GM04504 (cell line): ENCODE measurements around the gene KCTD2.

Experiments used
- DNase-seq: peaks from one replicate; pipeline ENCODE4 v3.0.0-alpha.2; 2012; ENCODE audit warnings: low read depth

The KCTD2 gene

DNA sequence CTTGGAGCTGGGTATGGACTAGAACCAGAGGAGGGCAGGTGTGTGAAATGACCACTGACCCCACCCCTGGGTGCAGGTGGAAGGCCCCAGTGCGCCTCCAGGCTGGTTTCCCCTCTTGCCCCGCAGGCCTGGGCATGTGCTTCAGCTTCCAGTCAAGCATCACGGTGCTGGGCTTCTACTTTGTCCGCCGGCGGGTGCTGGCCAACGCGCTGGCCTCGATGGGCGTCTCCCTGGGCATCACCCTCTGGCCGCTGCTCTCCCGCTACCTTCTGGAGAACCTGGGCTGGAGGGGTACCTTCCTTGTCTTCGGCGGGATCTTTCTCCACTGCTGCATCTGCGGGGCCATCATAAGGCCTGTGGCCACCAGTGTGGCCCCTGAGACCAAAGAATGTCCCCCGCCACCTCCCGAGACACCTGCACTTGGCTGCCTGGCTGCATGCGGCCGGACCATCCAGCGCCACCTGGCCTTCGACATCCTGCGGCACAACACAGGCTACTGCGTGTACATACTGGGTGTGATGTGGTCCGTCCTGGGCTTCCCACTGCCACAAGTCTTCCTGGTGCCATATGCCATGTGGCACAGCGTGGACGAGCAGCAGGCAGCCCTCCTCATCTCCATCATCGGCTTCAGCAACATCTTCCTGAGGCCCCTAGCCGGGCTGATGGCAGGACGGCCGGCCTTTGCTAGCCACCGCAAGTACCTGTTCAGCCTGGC, 53.0 kb downstream of the KCTD2 start:
- no peak for DNase-seq

DNA sequence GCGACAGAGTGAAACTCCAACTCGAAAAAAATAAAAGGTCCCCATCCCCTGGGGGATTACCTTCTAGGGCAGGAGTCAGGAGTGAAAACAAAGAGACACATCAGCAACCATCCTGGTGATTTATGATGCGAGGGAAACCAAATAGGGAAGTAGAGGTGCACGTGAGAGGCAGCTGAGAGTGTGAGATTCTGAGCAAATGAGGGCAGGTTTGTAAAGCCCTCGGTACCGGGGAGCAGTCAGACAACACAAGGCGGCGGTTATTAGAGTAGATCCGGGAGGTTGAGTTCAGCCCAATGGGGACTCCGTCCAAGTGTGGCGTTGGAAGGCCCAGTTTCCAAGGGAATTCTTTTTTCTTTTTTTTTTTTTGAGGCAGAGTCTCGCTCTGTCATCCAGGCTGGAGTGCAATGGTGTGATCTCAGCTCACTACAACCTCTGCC, 55.4 kb downstream of the KCTD2 start:
- no peak for DNase-seq

DNA sequence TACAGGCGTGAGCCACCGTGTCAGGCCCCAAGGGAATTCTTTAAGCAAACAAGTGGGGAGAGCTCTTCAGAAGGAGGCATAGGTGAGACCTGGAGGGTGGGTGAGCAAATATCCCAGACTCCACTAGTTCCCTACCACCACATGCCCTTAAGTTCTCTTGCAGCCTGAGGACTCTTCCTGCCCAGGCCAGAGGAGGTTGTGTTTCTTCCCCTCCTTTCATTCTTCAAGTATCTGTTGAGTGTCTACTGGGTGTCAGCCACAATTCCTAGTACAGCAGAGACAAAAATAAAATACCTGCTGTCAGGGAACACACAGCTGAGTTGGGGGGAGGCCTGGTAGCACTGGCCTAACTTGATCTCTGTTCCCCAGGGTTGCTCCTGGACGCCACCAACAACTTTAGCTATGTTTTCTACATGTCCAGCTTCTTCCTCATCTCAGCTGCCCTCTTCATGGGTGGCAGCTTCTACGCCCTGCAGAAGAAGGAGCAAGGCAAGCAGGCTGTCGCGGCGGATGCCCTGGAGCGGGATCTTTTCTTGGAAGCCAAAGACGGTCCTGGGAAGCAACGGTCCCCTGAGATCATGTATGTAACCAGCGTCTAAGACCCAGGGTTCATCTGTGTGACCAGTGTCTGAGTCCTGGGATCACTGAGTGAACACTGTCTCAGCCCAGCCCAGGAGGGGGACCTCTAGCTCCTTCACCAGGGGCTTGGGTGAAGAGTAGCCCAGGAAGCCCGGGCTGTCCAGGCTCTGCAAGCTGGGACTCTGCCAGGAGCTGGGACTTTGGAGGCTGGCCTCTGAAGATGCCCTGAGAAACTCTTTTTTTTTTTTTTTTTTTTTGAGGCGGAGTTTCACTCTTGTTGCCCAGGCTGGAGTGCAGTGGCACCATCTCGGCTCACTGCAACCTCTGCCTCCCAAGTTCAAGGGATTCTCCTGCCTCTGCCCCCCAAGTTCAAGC, 56.9 kb downstream of the KCTD2 start:
- DNase-seq, result no peak

DNA sequence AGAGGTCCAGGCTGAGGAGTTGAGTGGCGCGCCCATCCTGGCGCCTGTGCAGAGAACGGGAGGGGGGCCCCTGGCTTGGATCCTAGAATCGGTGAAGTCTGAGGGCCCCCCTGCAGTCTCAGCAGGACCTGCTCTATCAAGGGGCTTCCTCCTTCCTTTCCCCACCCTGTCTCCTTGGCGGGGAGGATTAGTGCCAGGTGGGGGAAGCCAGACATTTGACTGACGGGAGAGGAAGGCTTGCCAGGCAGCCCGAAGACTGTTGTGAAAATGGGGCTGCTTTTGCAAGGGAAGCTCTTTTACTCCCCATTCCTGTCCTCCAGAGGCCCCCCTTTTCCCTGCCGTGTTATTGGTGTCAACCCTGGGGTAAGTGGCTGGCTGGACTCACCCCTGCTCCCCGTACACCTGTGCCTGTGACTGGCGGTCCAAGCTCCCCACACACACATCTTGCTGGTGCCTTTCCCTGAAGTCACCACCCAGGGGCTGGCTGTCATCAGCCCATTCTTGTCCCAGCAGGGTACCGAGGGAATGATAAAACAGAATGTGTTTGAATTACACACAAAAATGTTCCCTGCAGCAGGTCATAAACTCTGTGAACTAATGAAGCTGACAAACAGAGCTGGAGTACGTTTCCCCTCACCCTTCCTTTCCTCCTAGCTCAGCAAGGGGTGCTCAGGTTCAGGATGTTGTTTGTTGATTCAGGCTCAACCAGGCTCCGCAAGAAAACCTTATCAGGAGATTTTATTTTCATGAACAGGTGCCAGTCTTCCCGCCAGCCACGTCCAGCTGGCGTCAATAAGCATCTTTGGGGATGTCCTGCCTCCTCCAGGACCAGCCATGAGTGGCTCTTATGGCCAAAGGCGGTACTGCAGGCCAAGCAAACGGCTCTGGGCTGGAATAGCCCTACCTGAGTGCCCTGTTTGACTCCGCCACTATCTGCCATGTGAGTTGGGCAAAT, 58.4 kb downstream of the KCTD2 start:
- DNase-seq, result no peak

DNA sequence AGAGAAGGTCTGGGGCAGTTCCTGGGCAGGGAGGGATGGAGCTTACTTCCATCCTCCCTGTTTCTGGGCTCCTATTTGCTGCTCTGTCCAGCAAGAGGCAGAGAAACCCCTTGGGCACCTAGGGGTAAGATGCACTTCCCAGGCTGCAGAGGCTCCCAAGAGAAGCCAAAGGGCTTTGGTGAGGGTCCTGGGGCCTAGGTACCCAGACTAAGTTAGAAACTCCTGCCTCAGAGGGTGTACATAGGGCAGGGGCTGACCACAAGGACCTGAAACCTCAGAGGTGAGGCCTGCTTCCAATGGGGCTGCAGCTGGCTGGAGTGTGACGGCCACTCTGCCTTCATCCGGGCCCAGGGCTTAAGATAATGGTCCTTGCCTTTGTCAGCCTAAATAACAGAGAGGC, 61.2 kb downstream of the KCTD2 start:
- DNase-seq, result no peak

DNA sequence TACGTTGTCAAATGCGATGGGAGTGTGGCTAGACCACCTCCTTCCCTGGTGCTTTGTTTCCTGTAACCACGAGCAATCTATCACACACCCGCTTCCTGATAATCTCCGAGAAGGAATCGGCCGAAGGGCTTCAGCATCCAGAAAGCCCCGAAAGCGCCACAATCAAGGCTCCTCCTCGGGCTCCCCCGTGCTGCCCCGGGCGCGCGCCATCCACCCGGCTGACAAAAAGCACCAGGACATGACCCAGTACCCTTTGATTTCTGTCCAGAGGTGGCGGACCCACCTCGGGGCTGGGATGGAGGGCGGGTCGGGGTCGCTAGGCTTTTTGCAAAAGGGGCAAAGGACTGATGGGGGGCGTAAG, 62.0 kb downstream of the KCTD2 start:
- DNase-seq, result no peak

DNA sequence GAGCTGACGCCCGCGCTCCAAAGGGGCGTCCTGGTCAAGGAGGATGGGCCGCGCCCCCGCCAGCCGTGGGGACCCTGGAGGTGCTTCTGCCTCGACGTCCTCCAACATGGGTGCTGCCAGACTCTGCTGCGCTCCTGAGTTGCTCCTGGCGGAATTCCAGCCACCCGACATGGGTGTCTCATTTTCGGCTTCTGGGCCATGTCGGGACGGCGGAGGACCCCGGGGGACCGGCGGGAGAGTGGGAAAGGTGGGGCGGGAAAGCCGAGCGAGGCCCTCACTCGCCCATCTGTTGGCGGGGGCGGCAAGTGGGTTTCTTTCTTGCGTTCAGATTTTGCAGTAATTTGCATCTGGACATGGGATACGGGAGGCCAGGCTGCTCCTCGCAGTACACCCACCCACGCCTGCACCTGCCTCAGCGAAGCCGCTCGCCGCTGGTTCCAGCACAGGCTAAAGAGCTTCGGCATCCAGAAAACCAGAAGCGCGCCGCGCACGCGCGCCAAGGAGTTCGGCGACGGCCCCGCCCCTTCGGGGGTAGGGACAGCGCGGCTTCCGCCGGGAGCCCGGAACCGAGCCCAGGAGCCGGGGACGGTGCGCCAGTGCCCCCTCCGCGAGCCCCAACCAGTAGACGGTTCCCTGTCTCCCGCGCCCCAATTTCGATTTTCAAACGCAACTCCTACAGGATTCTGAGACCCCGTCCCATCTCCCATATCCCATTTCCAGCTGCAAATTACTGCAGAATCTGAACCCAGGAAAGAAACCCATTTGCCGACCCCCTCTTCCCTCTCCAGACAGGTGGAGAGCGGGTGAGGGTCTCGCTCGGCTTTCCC, 62.6 kb downstream of the KCTD2 start, which contains the start of gene ARMC7:
TSS of gene ARMC7 (plus strand) at position 563 of the 827 bp plus-strand sequence. CDS start 320 bp downstream, outside the sequence.
- peak; percentile 62 for DNase-seq

DNA sequence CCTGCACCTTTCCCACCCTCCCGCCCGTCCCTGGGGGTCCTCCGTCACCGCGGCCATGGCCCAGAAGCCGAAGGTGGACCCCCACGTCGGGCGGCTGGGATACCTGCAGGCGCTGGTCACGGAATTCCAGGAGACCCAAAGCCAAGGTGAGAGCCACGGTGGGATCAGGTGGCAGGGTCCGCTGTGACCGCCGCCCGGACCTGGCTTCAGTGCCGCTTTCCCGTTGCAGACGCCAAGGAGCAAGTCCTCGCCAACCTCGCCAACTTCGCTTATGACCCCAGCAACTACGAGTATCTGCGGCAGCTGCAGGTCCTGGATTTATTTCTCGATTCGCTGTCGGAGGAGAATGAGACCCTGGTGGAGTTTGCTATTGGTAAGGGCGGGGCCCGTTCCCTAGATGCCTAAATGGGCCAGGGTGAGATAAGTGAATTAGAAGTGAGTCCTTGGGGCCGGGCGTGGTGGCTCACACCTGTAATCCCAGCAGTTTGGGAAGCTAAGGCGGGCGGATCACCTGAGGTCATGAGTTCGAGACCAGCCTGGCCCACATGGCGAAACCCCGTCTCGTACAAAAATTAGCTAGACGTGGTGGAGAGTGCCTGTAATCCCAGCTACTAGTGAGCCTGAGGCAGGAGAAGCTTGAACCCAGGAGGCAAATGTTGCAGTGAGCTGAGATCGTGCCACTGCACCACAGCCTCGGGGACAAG, 63.4 kb downstream of the KCTD2 start:
- DNase-seq, result no peak

DNA sequence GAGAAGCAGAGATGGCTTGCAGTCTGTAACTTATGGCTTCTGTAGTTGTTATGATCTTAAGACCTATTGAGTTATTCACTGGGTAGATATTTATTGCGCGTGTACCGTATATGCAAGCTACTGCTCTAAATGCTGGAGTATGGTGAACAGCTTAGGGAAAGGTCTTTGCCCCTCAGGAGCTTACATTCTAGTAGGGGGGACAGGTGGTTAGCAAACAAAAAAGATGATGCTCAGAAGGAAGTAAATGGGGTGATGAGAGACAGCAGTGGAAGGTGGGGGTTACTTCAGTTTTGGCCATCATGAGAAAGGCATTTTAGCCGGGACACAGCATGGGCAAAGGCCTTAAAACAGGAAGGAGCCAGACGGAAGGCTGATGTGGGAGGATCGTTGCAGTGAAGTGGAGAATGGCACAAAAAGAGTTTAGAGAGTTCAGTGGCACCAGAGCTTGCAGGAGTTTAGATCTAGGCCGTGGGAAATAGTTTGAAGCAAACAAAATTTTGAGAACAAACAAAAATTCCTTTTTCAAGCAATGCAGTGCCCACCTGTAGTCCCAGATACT, 64.8 kb downstream of the KCTD2 start:
- DNase-seq, result no peak

DNA sequence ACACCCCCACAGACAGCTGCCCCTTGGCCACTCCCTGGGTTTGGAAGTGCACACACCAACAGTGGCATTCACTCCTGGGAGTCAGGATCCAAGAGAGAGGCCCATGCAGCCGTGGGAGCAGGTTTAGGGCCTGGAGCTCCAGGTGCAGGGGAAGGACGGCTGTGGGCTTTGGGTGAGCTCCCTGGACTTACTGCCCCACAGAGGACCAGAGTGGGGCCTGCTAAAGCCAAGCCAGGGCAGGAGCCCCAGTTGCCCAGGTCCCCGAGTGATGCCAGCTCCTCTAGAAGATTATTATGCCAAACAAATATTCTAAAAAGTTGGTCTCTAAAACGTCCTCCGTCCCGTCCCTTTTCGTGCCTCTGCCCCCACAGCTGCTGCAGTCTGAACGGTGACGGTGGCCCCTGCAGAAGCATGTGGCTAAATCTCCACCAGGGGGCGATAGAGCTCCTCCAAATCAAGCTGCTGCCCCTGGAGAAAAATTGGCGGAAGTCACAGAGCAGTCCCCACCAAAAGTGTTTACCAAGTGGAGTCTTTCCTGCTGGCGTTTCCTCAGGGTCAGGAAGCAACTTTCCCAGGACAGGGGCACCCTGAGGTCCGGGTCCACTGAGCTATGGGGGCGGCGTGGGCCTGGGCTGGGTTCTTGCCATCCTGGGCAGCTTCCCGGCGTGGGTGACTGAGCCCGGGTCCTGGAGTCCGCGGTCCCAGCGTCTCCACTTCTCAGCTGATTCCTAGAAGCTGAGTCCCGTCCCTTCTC, 67.0 kb downstream of the KCTD2 start:
- peak; percentile 78 for DNase-seq

DNA sequence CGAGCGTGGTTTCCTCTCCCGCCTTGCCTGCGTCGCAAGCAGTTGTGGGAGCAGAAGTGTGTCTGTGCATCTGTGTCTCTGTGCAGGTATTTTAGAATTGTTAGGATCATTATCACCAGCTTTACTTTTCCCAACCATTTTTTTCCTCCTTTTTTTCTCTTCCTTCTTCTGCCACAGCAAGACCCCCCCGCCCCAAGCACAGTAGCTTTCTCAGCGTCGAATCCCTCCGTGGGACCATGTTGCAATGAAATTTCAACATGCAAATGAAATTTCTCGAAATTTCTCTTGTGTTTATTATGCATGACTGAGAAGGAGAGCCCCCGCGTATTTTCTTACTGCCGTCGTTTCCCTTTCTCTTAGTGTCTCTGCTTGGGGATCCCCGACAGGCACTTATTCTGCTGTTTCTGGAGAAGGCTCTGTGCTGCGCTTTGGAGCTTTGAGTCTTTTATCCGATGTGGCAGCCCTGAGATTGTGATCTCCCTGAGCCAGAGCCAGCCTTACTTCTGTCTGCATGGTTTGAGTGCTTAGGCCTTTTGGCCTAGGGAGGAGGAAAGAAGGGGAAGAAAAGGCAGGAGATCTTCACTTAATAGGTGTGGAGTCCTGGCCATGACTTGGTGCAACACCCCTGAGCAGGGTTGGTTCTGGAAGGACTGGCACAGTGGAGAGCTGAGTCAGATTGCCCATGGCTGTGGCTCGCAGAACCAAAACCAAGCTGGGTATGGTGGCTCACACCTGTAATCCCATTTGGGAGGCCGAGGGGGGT, 67.7 kb downstream of the KCTD2 start:
- no peak for DNase-seq
